Measurements from ENCODE around the gene DMKN.

DMKN gene

GRCh38 chr19:35549174-35549788, 35.8 kb upstream of the DMKN start:
- DNase-seq = peak; percentile 89

GRCh38 chr19:35546532-35546931, 33.1 kb upstream of the DMKN start:
- DNase-seq = no peak

GRCh38 chr19:35545855-35546381, 32.5 kb upstream of the DMKN start:
- no peak for DNase-seq

- peak; percentile 94 for DNase-seq
Observed at GRCh38 chr19:35545001-35545854, 31.8 kb upstream of the DMKN start, which contains the start of gene TMEM147. TSS of gene TMEM147 (plus strand) at chr19:35545626. CDS start at chr19:35545740, 114 bp downstream.

- DNase-seq = no peak
Observed at GRCh38 chr19:35544110-35544802, 30.8 kb upstream of the DMKN start.

- DNase-seq = no peak
Observed at GRCh38 chr19:35543280-35544109, 30.0 kb upstream of the DMKN start.

- no peak for DNase-seq
Observed at GRCh38 chr19:35542209-35542608, 28.8 kb upstream of the DMKN start.

- DNase-seq = no peak
Observed at GRCh38 chr19:35540356-35540927, 27.0 kb upstream of the DMKN start.

- DNase-seq = no peak
Observed at GRCh38 chr19:35539850-35540249, 26.4 kb upstream of the DMKN start.

GRCh38 chr19:35539314-35539713, 25.9 kb upstream of the DMKN start:
- no peak for DNase-seq

GRCh38 chr19:35534803-35535480, 21.5 kb upstream of the DMKN start:
- no peak for DNase-seq

- peak; percentile 41 for DNase-seq
Observed at GRCh38 chr19:35533822-35534392, 20.5 kb upstream of the DMKN start.

GRCh38 chr19:35533201-35533821, 19.9 kb upstream of the DMKN start, which contains the start of gene GAPDHS:
TSS of gene GAPDHS (plus strand) at chr19:35533456. CDS start at chr19:35533528, 72 bp downstream.
- no peak for DNase-seq

- DNase-seq = no peak
Observed at GRCh38 chr19:35531291-35531690, 17.8 kb upstream of the DMKN start.

GRCh38 chr19:35529241-35530218, 16.1 kb upstream of the DMKN start:
- DNase-seq = no peak

- no peak for DNase-seq
Observed at GRCh38 chr19:35528218-35529038, 15.0 kb upstream of the DMKN start, which contains the start of gene SBSN. TSS of gene SBSN (minus strand) at chr19:35528311. CDS start at chr19:35528281, 30 bp downstream.

- no peak for DNase-seq
Observed at GRCh38 chr19:35525873-35526272, 12.4 kb upstream of the DMKN start.

- DNase-seq = peak; percentile 20
Observed at GRCh38 chr19:35524181-35524837, 10.9 kb upstream of the DMKN start.
